Measurements from ENCODE around the gene TTC16.

Gene TTC16

GRCh38 chr9:127722055-127722745, 6.3 kb downstream of the TTC16 start:
- no peak for FAIRE-seq

- FAIRE-seq = no peak
These were observed 7.1 kb downstream of the TTC16 start for GRCh38 chr9:127723013-127723412.

- no peak for FAIRE-seq
These were observed 7.6 kb downstream of the TTC16 start for GRCh38 chr9:127723444-127723843.

- no peak for FAIRE-seq
These were observed 8.1 kb downstream of the TTC16 start for GRCh38 chr9:127724012-127724411.

- FAIRE-seq = no peak
These were observed 11.0 kb downstream of the TTC16 start for GRCh38 chr9:127726871-127727270.

GRCh38 chr9:127728808-127729207, 12.9 kb downstream of the TTC16 start:
- no peak for FAIRE-seq

- FAIRE-seq = no peak
These were observed 13.8 kb downstream of the TTC16 start for GRCh38 chr9:127729522-127730256.

- FAIRE-seq = no peak
These were observed 14.4 kb downstream of the TTC16 start for GRCh38 chr9:127730262-127730661.

GRCh38 chr9:127730799-127731410, 15.0 kb downstream of the TTC16 start:
- no peak for FAIRE-seq

- no peak for FAIRE-seq
These were observed 16.1 kb downstream of the TTC16 start for GRCh38 chr9:127731938-127732337.

- FAIRE-seq = no peak
These were observed 16.6 kb downstream of the TTC16 start for GRCh38 chr9:127732444-127732843.

GRCh38 chr9:127733614-127734013, 17.7 kb downstream of the TTC16 start:
- no peak for FAIRE-seq

GRCh38 chr9:127734247-127734746, 18.4 kb downstream of the TTC16 start:
- FAIRE-seq = no peak

GRCh38 chr9:127734747-127735529, 19.1 kb downstream of the TTC16 start, which contains the start of gene TOR2A:
TOR2A (minus strand) TSS chr9:127735294; CDS start chr9:127735270, 24 bp downstream.
- peak; percentile 89 for FAIRE-seq

- FAIRE-seq = no peak
These were observed 19.8 kb downstream of the TTC16 start for GRCh38 chr9:127735530-127736185.

- no peak for FAIRE-seq
These were observed 22.8 kb downstream of the TTC16 start for GRCh38 chr9:127738666-127739065.

GRCh38 chr9:127739614-127740330, 23.9 kb downstream of the TTC16 start:
- FAIRE-seq = no peak

GRCh38 chr9:127741831-127742434, 26.1 kb downstream of the TTC16 start:
- no peak for FAIRE-seq

GRCh38 chr9:127742435-127743088, 26.7 kb downstream of the TTC16 start:
- FAIRE-seq = no peak

GRCh38 chr9:127744398-127745110, 28.7 kb downstream of the TTC16 start:
- no peak for FAIRE-seq
